Left ventricle myocardium inferior (tissue), 1 donor: Measurements from ENCODE around the gene MRPL47. TPM values are rescaled to one million over a fixed set of nuclear protein-coding genes. Genes with fewer than 3 reads are reported as not detected.

Experiments used
- DNase-seq: peaks from one replicate; pipeline ENCODE4 v3.0.0-alpha.2; 2020
- H3K27ac ChIP-seq: fragments of 200-600 bp; replicated peaks from 2 replicates; pipeline ENCODE4 v1.8.0; 2021
- H3K27me3 ChIP-seq: fragments of 200-600 bp; 2 replicates; pipeline ENCODE4 v1.8.0; 2021; ENCODE audit warnings: low read depth
- H3K36me3 ChIP-seq: fragments of 200-600 bp; 2 replicates; pipeline ENCODE4 v1.8.0; 2021
- H3K4me1 ChIP-seq: fragments of 200-600 bp; 2 replicates; pipeline ENCODE4 v1.8.0; 2021
- H3K4me3 ChIP-seq: fragments of 200-600 bp; 2 replicates; pipeline ENCODE4 v1.8.0; 2021; ENCODE audit warnings: mild to moderate bottlenecking, moderate library complexity
- H3K9me3 ChIP-seq: fragments of 200-600 bp; replicated peaks from 2 replicates; pipeline ENCODE4 v1.8.0; 2021
- CTCF ChIP-seq: fragments of 200-600 bp; IDR thresholded peaks from 2 replicates; pipeline ENCODE4 v1.8.0; 2021; ENCODE audit warnings: antibody characterized with exemption, mild to moderate bottlenecking, borderline replicate concordance
- intact Hi-C: fragments of 100-400 bp; cut with micrococcal nuclease; formaldehyde crosslinking; loops from one replicate; pipeline ENCODE4 v1.11.0; 2022
- total RNA-seq: library from RNA; stranded (reverse); fragmentation: NEBNext Ultra II Directional; extraction: Animal tissue kit (Norgen Biotek cat#: 25700); gene quantifications from one replicate; pipeline ENCODE4 v1.2.1, GENCODE V29; 2021
- donor health status: DM: no; HTN: yes; CAD: no; lungs with severe emphysema.

MRPL47 gene
- total RNA-seq, 1 donor from 2014 or later = 45.1 TPM

- no peak for DNase-seq
- Histone ChIP-seq H3K27me3 (no peaks in the 10 kb centered on the region), H3K4me3 (no peak overlapping the region), H3K9me3 (no peaks in the 10 kb centered on the region), H3K36me3 (peaks cover 97% of the 10 kb centered on the region), H3K4me1 (peaks cover 19% of the 10 kb centered on the region), H3K27ac (no peak overlapping the region)
- intact Hi-C loops = no loop called here
- TF ChIP-seq CTCF = no peak
Observed at GRCh38 chr3:179589143-179589542, 15.3 kb downstream of the MRPL47 start.

- no peak for DNase-seq
- Histone ChIP-seq H3K27me3 (no peaks in the 10 kb centered on the region), H3K9me3 (no peaks in the 10 kb centered on the region), H3K36me3 (peaks cover 83% of the 10 kb centered on the region), H3K4me3 (no peak overlapping the region), H3K4me1 (no peaks in the 10 kb centered on the region), H3K27ac (no peak overlapping the region)
- TF ChIP-seq CTCF = no peak
- intact Hi-C loops = no loop called here
Observed at GRCh38 chr3:179580992-179581391, 23.4 kb downstream of the MRPL47 start.

- intact Hi-C loops = no loop called here
- no peak for DNase-seq
Observed at GRCh38 chr3:179565496-179565895, 38.9 kb downstream of the MRPL47 start.

GRCh38 chr3:179563271-179563783, 41.1 kb downstream of the MRPL47 start:
- no peaks in the 10 kb centered on the region for H3K36me3 ChIP-seq
- TF ChIP-seq CTCF = peak; percentile 67
- H3K4me1 ChIP-seq = peaks cover 19% of the 10 kb centered on the region
- H3K27me3 ChIP-seq = no peaks in the 10 kb centered on the region
- peak; percentile 52 for DNase-seq
- H3K27ac ChIP-seq = peak overlapping the region; percentile 93
- no peaks in the 10 kb centered on the region for H3K9me3 ChIP-seq
- peak overlapping the region; percentile 90 for H3K4me3 ChIP-seq
- intact Hi-C loops = no loop called here

More at GRCh38 chr3:179565496-179565895, 38.9 kb downstream of the MRPL47 start:
- H3K27me3 ChIP-seq = no peaks in the 10 kb centered on the region
- peaks cover 19% of the 10 kb centered on the region for H3K4me1 ChIP-seq
- no peak for TF ChIP-seq CTCF
- no peak overlapping the region for H3K27ac ChIP-seq
- H3K4me3 ChIP-seq = no peak overlapping the region
- H3K36me3 ChIP-seq = peaks cover 11% of the 10 kb centered on the region
- no peaks in the 10 kb centered on the region for H3K9me3 ChIP-seq

- DNase-seq = peak; percentile 100
- no peaks in the 10 kb centered on the region for H3K27me3 ChIP-seq
- intact Hi-C loops = no loop called here
- H3K36me3 ChIP-seq = no peaks in the 10 kb centered on the region
- no peak for TF ChIP-seq CTCF
- H3K27ac ChIP-seq = peak within 1 kb of the TSS; percentile 93
- no peaks in the 10 kb centered on the region for H3K9me3 ChIP-seq
- H3K4me1 ChIP-seq = peaks cover 19% of the 10 kb centered on the region
- H3K4me3 ChIP-seq = peak within 1 kb of the TSS; percentile 90
Observed at GRCh38 chr3:179562591-179563270, 41.7 kb downstream of the MRPL47 start, which contains the start of gene ACTL6A. Gene ACTL6A (plus strand): TSS chr3:179562926. CDS start chr3:179563093, 167 bp downstream.
